IMR-90 (cell line): Measurements from ENCODE around the gene MGAT5. TPM values are rescaled to one million over a fixed set of nuclear protein-coding genes. Genes with fewer than 3 reads are reported as not detected.

Source experiments
- ATAC-seq: fragments of 200-7000 bp; cut with Tn5 transposase; 2 replicates; pipeline ENCODE4 v1.9.1; 2020; ENCODE audit warnings: low read depth, mild to moderate bottlenecking, moderate library complexity
- BruUV-seq: library from RNA; stranded (reverse); fragments of 400-500 nt; replicated peaks from 2 replicates; lab custom pipeline; 2021; lab: Mats Ljungman, UMichigan
- CTCF ChIA-PET: fragments of 300-600 bp; formaldehyde crosslinking; extraction: SDS; loops from one replicate; lab custom pipeline; 2021; ENCODE audit warnings: antibody characterized with exemption; lab: Yijun Ruan, JAX
- POLR2A ChIA-PET: fragments of 300-600 bp; sonication (Branson Sonifier 250); formaldehyde crosslinking; loops from one replicate; lab custom pipeline; 2022; ENCODE audit warnings: antibody characterized with exemption; ENCODE audit not compliant: unreplicated experiment; lab: Charles Lee
- DNase-seq: peaks from one replicate; pipeline ENCODE4 v3.0.0; 2013
- H2AFZ ChIP-seq: replicated peaks from 2 replicates; pipeline ENCODE3; 2013; ENCODE audit warnings: low read length, mild to moderate bottlenecking; ENCODE audit not compliant: poor library complexity
- H2AK5ac ChIP-seq: 2 replicates; pipeline ENCODE4 v1.6.1; 2013; ENCODE audit warnings: low read depth, low read length, inconsistent platforms
- H2AK9ac ChIP-seq: replicated peaks from 2 replicates; pipeline ENCODE3; 2013; ENCODE audit warnings: mild to moderate bottlenecking, low read depth, low read length, moderate library complexity; ENCODE audit not compliant: poor library complexity
- H2BK120ac ChIP-seq: 2 replicates; pipeline ENCODE4 v1.6.1; 2013; ENCODE audit warnings: low read depth, low read length, inconsistent platforms
- H2BK15ac ChIP-seq: 3 replicates; pipeline ENCODE4 v1.6.1; 2013; ENCODE audit warnings: low read depth, low read length, inconsistent platforms
- H2BK20ac ChIP-seq: 2 replicates; pipeline ENCODE4 v1.6.1; 2013; ENCODE audit warnings: low read depth, mild to moderate bottlenecking, inconsistent platforms, low read length, moderate library complexity
- H2BK5ac ChIP-seq: 2 replicates; pipeline ENCODE4 v1.6.1; 2013; ENCODE audit warnings: mild to moderate bottlenecking, low read depth, low read length, inconsistent platforms; ENCODE audit not compliant: poor library complexity, severe bottlenecking
- H3K14ac ChIP-seq: replicated peaks from 2 replicates; pipeline ENCODE4 v1.6.1; 2013; ENCODE audit warnings: low read depth, low read length, inconsistent platforms
- H3K18ac ChIP-seq: 2 replicates; pipeline ENCODE4 v1.6.1; 2013; ENCODE audit warnings: low read depth, low read length, control low read depth
- H3K23ac ChIP-seq: 2 replicates; pipeline ENCODE4 v1.6.1; 2013; ENCODE audit warnings: low read depth, low read length, inconsistent platforms
- H3K27ac ChIP-seq: 2 replicates; pipeline ENCODE4 v1.5.1; 2013; ENCODE audit warnings: mild to moderate bottlenecking, control low read depth, low read length; ENCODE audit not compliant: insufficient read depth
- H3K27me3 ChIP-seq: 2 replicates; pipeline ENCODE4 v1.6.1; 2013; ENCODE audit warnings: low read length; ENCODE audit not compliant: control insufficient read depth, insufficient read depth
- H3K36me3 ChIP-seq: 2 replicates; pipeline ENCODE4 v1.6.1; 2013; ENCODE audit warnings: low read length, mixed read lengths; ENCODE audit not compliant: control insufficient read depth, insufficient read depth
- H3K4ac ChIP-seq: 2 replicates; pipeline ENCODE4 v1.6.1; 2013; ENCODE audit warnings: low read depth, low read length, inconsistent platforms
- H3K4me1 ChIP-seq: 2 replicates; pipeline ENCODE4 v1.6.1; 2013; ENCODE audit warnings: low read length, mixed read lengths; ENCODE audit not compliant: control insufficient read depth, insufficient read depth
- H3K4me2 ChIP-seq: 2 replicates; pipeline ENCODE4 v1.6.1; 2013; ENCODE audit warnings: low read depth, mild to moderate bottlenecking, control low read depth, low read length, moderate library complexity
- H3K4me3 ChIP-seq: 2 replicates; pipeline ENCODE4 v1.5.1; 2013; ENCODE audit warnings: low read depth, mild to moderate bottlenecking, control low read depth, low read length, moderate library complexity; ENCODE audit not compliant: insufficient read depth
- H3K56ac ChIP-seq: 2 replicates; pipeline ENCODE4 v1.6.1; 2013; ENCODE audit warnings: low read length, inconsistent platforms; ENCODE audit not compliant: insufficient read depth; ENCODE audit errors: extremely low read depth
- H3K79me1 ChIP-seq, 2 experiments: 2 replicates each; pipeline ENCODE4 v1.6.1; 2013; ENCODE audit warnings: low read length in 2 of 2, inconsistent platforms in 1 of 2, low read depth in 1 of 2
- H3K9ac ChIP-seq: 2 replicates; pipeline ENCODE4 v1.6.1; 2013; ENCODE audit warnings: low read depth, low read length, control low read depth
- H3K9me1 ChIP-seq: 2 replicates; pipeline ENCODE4 v1.6.1; 2013; ENCODE audit warnings: low read length, inconsistent platforms; ENCODE audit not compliant: insufficient read depth
- H3K9me3 ChIP-seq: 2 replicates; pipeline ENCODE4 v1.6.1; 2013; ENCODE audit warnings: low read length; ENCODE audit not compliant: control insufficient read depth, insufficient read depth
- H4K20me1 ChIP-seq: 2 replicates; pipeline ENCODE4 v1.6.1; 2013; ENCODE audit warnings: low read length, inconsistent platforms; ENCODE audit not compliant: insufficient read depth
- H4K5ac ChIP-seq: 2 replicates; pipeline ENCODE4 v1.6.1; 2013; ENCODE audit warnings: mild to moderate bottlenecking, low read depth, low read length, control low read depth
- H4K8ac ChIP-seq, 2 experiments: 2 replicates each; pipeline ENCODE4 v1.6.1; 2013; ENCODE audit warnings: low read depth in 2 of 2, low read length in 2 of 2, control low read depth in 1 of 2, inconsistent platforms in 1 of 2
- H4K91ac ChIP-seq: 2 replicates; pipeline ENCODE4 v1.6.1; 2013; ENCODE audit warnings: low read depth, low read length, inconsistent platforms; ENCODE audit not compliant: insufficient read depth
- BHLHE40 ChIP-seq: fragments of 150-350 bp; IDR thresholded peaks from 2 replicates; pipeline ENCODE4 v1.6.1; 2016; ENCODE audit warnings: mild to moderate bottlenecking, low read depth, low read length
- CEBPB ChIP-seq: IDR thresholded peaks from 2 replicates; pipeline ENCODE4 v1.6.1; 2012; ENCODE audit warnings: low read depth, low read length, improper control_type of control experiment
- CHD1 ChIP-seq: IDR thresholded peaks from 2 replicates; pipeline ENCODE4 v1.6.1; 2012; ENCODE audit warnings: low read depth, low read length, improper control_type of control experiment
- FOS ChIP-seq: fragments of 150-350 bp; IDR thresholded peaks from 2 replicates; pipeline ENCODE4 v1.6.1; 2016; ENCODE audit warnings: low read depth, low read length
- MAFK ChIP-seq: IDR thresholded peaks from 2 replicates; pipeline ENCODE4 v1.6.1; 2012; ENCODE audit warnings: low read depth, low read length, improper control_type of control experiment
- MAZ ChIP-seq: IDR thresholded peaks from 2 replicates; pipeline ENCODE4 v1.6.1; 2012; ENCODE audit warnings: low read depth, mild to moderate bottlenecking, low read length, improper control_type of control experiment, moderate library complexity, borderline replicate concordance
- MXI1 ChIP-seq: IDR thresholded peaks from 2 replicates; pipeline ENCODE4 v1.6.1; 2012; ENCODE audit warnings: low read depth, mild to moderate bottlenecking, low read length, moderate library complexity, borderline replicate concordance
- NFE2L2 ChIP-seq: fragments of 150-350 bp; IDR thresholded peaks from 2 replicates; pipeline ENCODE4 v1.6.1; 2016; ENCODE audit warnings: low read depth, mild to moderate bottlenecking, low read length
- POLR2A ChIP-seq: IDR thresholded peaks from 2 replicates; pipeline ENCODE4 v1.6.1; 2012; ENCODE audit warnings: mild to moderate bottlenecking, low read depth, low read length
- RAD21 ChIP-seq: IDR thresholded peaks from 2 replicates; pipeline ENCODE4 v1.6.1; 2012; ENCODE audit warnings: low read length, improper control_type of control experiment
- RCOR1 ChIP-seq: IDR thresholded peaks from 2 replicates; pipeline ENCODE4 v1.6.1; 2012; ENCODE audit warnings: mild to moderate bottlenecking, low read length, improper control_type of control experiment; ENCODE audit not compliant: insufficient replicate concordance
- RFX5 ChIP-seq: IDR thresholded peaks from 2 replicates; pipeline ENCODE4 v1.8.0; 2012; ENCODE audit warnings: low read depth, mild to moderate bottlenecking, low read length, moderate library complexity
- SMC3 ChIP-seq: fragments of 150-350 bp; IDR thresholded peaks from 2 replicates; pipeline ENCODE4 v1.6.1; 2016; ENCODE audit warnings: low read depth, mild to moderate bottlenecking, antibody characterized with exemption, low read length, moderate library complexity
- WGBS, 2 experiments: methylation state at CpG; one replicate each; pipeline versions ENCODE4 v1.1.5 to v1.1.7; 2013; ENCODE audit warnings: missing lambda C conversion rate in 2 of 2; ENCODE audit not compliant: insufficient read length in 1 of 2; ENCODE audit errors: extremely low coverage in 2 of 2; 5-methylcytosine and 5-hydroxymethylcytosine counted together
- dilution Hi-C: fragments of 300-500 bp; cut with HindIII; formaldehyde crosslinking; loops from one replicate; pipeline ENCODE4 v1.14.3; 2018; ENCODE audit warnings: low sequenced_read_pairs; ENCODE audit not compliant: unreplicated experiment
- in situ Hi-C: fragments of 300-500 bp; cut with MboI; formaldehyde crosslinking; loops from 3 replicates; pipeline ENCODE4 v1.14.3; 2019; ENCODE audit warnings: low sequenced_read_pairs, inconsistent platforms, mixed read lengths
- intact Hi-C: fragments of 100-400 bp; cut with micrococcal nuclease; formaldehyde crosslinking; loops from 2 replicates; pipeline ENCODE4 v1.10.0; 2022
- polyA plus RNA-seq, 3 experiments: library from polyadenylated mRNA; depleted of rRNA; stranded (reverse); fragments of >200 nt; gene quantifications; 2 replicates each; pipeline ENCODE4 v1.2.3, GENCODE V29; 2012; ENCODE audit warnings: low replicate concordance in 1 of 3
- total RNA-seq: library from RNA; depleted of rRNA; stranded (reverse); fragments of >200 nt; gene quantifications from 2 replicates; pipeline ENCODE4 v1.2.3, GENCODE V29; 2012
- TF ChIP-seq, protein P1 (sequence below): fragments of 150-350 bp; IDR thresholded peaks from 2 replicates; pipeline ENCODE4 v1.6.1; 2017; ENCODE audit warnings: mild to moderate bottlenecking, antibody characterized with exemption, low read length, low read depth
- TF ChIP-seq, protein P2 (sequence below): conservative IDR thresholded peaks from 2 replicates; pipeline ENCODE4 v1.5.1; 2012; ENCODE audit warnings: mild to moderate bottlenecking, low read depth, low read length, improper control_type of control experiment
- TF ChIP-seq, protein P3 (sequence below): fragments of 150-350 bp; IDR thresholded peaks from 2 replicates; pipeline ENCODE4 v1.6.1; 2016; ENCODE audit warnings: low read depth, mild to moderate bottlenecking, low read length, moderate library complexity, borderline replicate concordance

MGAT5 gene
- total and polyA plus RNA-seq, 2 of the 4 experiments (the other 2 are of a cell fraction) = 22.9 to 59.9 TPM

DNA sequence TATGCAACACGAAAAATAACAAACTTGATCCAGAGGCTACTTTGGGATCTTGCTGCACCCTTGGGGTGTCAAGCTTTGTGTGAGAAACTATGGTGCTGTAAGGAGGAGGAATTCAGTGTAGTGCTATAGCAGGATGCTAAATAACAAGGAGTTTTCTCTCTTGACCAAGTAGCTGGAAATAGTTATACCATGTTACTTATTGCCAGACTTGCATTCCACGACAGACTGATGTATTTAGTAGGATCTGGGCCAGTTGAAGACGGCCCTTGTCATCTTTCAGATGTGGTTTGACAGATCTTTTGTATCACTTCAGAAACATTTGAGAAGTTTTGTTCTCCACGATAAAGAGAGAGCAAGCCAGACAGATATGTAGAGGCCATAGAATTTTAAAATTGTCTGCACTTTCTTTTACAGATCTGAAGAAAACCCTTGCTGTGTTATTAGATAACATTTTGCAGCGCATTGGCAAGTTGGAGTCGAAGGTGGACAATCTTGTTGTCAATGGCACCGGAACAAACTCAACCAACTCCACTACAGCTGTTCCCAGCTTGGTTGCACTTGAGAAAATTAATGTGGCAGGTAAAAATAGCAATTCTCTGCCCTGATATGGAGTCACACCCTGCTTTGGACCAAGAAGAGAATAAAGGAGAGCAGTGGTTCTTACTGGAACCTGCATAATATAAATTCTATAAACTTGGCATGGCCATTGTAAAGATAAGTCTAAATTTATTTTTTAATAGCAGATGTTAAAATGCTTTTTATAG lies 16.3 kb downstream of the MGAT5 start:
- H3K27me3 ChIP-seq = no peaks in the 10 kb centered on the region
- H2BK5ac ChIP-seq = no peak overlapping the region
- no CpG with 5 or more reads among the region's 7 CpGs for WGBS, 2 experiments
- TF ChIP-seq MAZ = no peak
- TF ChIP-seq RFX5 = no peak
- TF ChIP-seq, protein P1, sequence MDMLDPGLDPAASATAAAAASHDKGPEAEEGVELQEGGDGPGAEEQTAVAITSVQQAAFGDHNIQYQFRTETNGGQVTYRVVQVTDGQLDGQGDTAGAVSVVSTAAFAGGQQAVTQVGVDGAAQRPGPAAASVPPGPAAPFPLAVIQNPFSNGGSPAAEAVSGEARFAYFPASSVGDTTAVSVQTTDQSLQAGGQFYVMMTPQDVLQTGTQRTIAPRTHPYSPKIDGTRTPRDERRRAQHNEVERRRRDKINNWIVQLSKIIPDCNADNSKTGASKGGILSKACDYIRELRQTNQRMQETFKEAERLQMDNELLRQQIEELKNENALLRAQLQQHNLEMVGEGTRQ = no peak
- no peak for TF ChIP-seq CHD1
- TF ChIP-seq SMC3 = no peak
- no peak for TF ChIP-seq CEBPB
- TF ChIP-seq RAD21 = no peak
- TF ChIP-seq BHLHE40 = no peak
- TF ChIP-seq POLR2A = no peak
- TF ChIP-seq, protein P2, sequence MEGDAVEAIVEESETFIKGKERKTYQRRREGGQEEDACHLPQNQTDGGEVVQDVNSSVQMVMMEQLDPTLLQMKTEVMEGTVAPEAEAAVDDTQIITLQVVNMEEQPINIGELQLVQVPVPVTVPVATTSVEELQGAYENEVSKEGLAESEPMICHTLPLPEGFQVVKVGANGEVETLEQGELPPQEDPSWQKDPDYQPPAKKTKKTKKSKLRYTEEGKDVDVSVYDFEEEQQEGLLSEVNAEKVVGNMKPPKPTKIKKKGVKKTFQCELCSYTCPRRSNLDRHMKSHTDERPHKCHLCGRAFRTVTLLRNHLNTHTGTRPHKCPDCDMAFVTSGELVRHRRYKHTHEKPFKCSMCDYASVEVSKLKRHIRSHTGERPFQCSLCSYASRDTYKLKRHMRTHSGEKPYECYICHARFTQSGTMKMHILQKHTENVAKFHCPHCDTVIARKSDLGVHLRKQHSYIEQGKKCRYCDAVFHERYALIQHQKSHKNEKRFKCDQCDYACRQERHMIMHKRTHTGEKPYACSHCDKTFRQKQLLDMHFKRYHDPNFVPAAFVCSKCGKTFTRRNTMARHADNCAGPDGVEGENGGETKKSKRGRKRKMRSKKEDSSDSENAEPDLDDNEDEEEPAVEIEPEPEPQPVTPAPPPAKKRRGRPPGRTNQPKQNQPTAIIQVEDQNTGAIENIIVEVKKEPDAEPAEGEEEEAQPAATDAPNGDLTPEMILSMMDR = no peak
- no peak for TF ChIP-seq FOS
- no peak for TF ChIP-seq NFE2L2
- TF ChIP-seq, protein P3, sequence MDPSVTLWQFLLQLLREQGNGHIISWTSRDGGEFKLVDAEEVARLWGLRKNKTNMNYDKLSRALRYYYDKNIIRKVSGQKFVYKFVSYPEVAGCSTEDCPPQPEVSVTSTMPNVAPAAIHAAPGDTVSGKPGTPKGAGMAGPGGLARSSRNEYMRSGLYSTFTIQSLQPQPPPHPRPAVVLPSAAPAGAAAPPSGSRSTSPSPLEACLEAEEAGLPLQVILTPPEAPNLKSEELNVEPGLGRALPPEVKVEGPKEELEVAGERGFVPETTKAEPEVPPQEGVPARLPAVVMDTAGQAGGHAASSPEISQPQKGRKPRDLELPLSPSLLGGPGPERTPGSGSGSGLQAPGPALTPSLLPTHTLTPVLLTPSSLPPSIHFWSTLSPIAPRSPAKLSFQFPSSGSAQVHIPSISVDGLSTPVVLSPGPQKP = no peak
- TF ChIP-seq MAFK = no peak
- no peak for TF ChIP-seq MXI1
- no peak for TF ChIP-seq RCOR1
- in situ Hi-C loops = no loop called here
- no peak overlapping the region for H3K18ac ChIP-seq
- no peak overlapping the region for H3K56ac ChIP-seq
- no peak for DNase-seq
- no TSS peak for BruUV-seq
- H2AK5ac ChIP-seq = no peak overlapping the region
- peaks cover 15% of the 10 kb centered on the region for H3K36me3 ChIP-seq
- H3K4me3 ChIP-seq = no peak overlapping the region
- peaks cover 9% of the 10 kb centered on the region for H3K9me1 ChIP-seq
- no peak overlapping the region for H4K5ac ChIP-seq
- dilution Hi-C loops = no loop called here
- H3K14ac ChIP-seq = no peak overlapping the region
- H2BK15ac ChIP-seq = no peak overlapping the region
- H2BK120ac ChIP-seq = no peak overlapping the region
- no peak overlapping the region for H3K4me2 ChIP-seq
- H3K4me1 ChIP-seq = peaks cover 3% of the 10 kb centered on the region; the same call in 1 of the 2 replicates
- ATAC-seq = no peak
- no peak overlapping the region for H4K8ac ChIP-seq
- no peak overlapping the region for H3K23ac ChIP-seq
- no peak overlapping the region for H3K4ac ChIP-seq
- no peak overlapping the region for H2AFZ ChIP-seq
- no peak overlapping the region for H4K91ac ChIP-seq
- no peak overlapping the region for H3K9ac ChIP-seq
- H2BK20ac ChIP-seq = no peak overlapping the region
- no peaks in the 10 kb centered on the region for H3K9me3 ChIP-seq
- ChIA-PET CTCF (no interaction called here), POLR2A (no interaction called here)
- H3K79me1 ChIP-seq = peaks cover 27 to 65% of the 10 kb centered on the region in 2 experiments
- peaks cover 20% of the 10 kb centered on the region for H4K20me1 ChIP-seq
- H3K27ac ChIP-seq = no peak overlapping the region
- H2AK9ac ChIP-seq = no peak overlapping the region
- intact Hi-C loops = no loop called here
